Spleen (tissue), 11 donors: ENCODE measurements around the gene TARP.
A peak's percentile ranks its signal among the peaks of the same experiment; 100 is the strongest.

Experiments used
- DNase-seq: peaks from one replicate; pipeline ENCODE4 v3.0.0-alpha.2; 2020
- H3K27ac ChIP-seq, 8 donors: fragments of 200-600 bp; sonication (generic) in 7 of 8; 1 replicate in 4 of 8; 2 replicates in 4 of 8; pipeline versions ENCODE4 v1.5.0 to v1.8.0; 2016 to 2021; ENCODE audit warnings: inconsistent platforms in 4 of 8, mild to moderate bottlenecking in 4 of 8, moderate library complexity in 1 of 8
- H3K27me3 ChIP-seq, 7 donors: fragments of 200-600 bp; sonication (generic) in 6 of 7; replicated peaks in 1 of 7; 1 replicate in 4 of 7; 2 replicates in 3 of 7; pipeline versions ENCODE4 v1.5.0 to v1.8.0; 2016 to 2021; ENCODE audit warnings: inconsistent platforms in 3 of 7, mild to moderate bottlenecking in 1 of 7
- H3K36me3 ChIP-seq, 6 donors: fragments of 200-600 bp; sonication (generic) in 5 of 6; 1 replicate in 4 of 6; 2 replicates in 2 of 6; pipeline versions ENCODE4 v1.5.0 to v1.8.0; 2016 to 2021; ENCODE audit warnings: inconsistent platforms in 2 of 6
- H3K4me1 ChIP-seq, 6 donors: fragments of 200-600 bp; sonication (generic) in 5 of 6; 1 replicate in 3 of 6; 2 replicates in 3 of 6; pipeline versions ENCODE4 v1.5.0 to v1.8.0; 2016 to 2021; ENCODE audit warnings: inconsistent platforms in 3 of 6
- H3K4me3 ChIP-seq, 8 donors: fragments of 200-600 bp; sonication (generic) in 7 of 8; 1 replicate in 4 of 8; 2 replicates in 4 of 8; pipeline versions ENCODE4 v1.5.0 to v1.8.0; 2016 to 2021; ENCODE audit warnings: inconsistent platforms in 4 of 8, mild to moderate bottlenecking in 4 of 8, moderate library complexity in 2 of 8
- H3K9me3 ChIP-seq, 8 donors: fragments of 200-600 bp; sonication (generic) in 7 of 8; 1 replicate in 4 of 8; 2 replicates in 4 of 8; pipeline versions ENCODE4 v1.5.0 to v1.8.0; 2016 to 2021; ENCODE audit warnings: inconsistent platforms in 4 of 8
- CTCF ChIP-seq, 11 experiments: fragments of 200-600 bp in 7 of 11; fragments of 450-650 bp in 4 of 11; sonication (generic) in 4 of 11; IDR thresholded peaks in 8 of 11; conservative IDR thresholded peaks in 3 of 11; 1 replicate in 7 of 11; 2 replicates in 4 of 11; pipeline versions ENCODE4 v1.4.0 to v1.8.0; 2016 to 2021; ENCODE audit warnings: antibody characterized with exemption in 11 of 11, inconsistent platforms in 4 of 11, mild to moderate bottlenecking in 1 of 11
- POLR2A ChIP-seq, 3 donors: fragments of 450-650 bp; IDR thresholded peaks; one replicate each; pipeline ENCODE4 v1.5.1; 2017; ENCODE audit warnings: antibody characterized with exemption in 3 of 3, mild to moderate bottlenecking in 1 of 3
- POLR2AphosphoS5 ChIP-seq, 3 donors: sonication (generic); formaldehyde crosslinking; IDR thresholded peaks; one replicate each; pipeline ENCODE4 v1.5.1; 2017; ENCODE audit warnings: antibody characterized with exemption in 3 of 3
- WGBS, 5 donors: extraction: QIAGEN DNeasy Blood & Tissue Kit in 3 of 5; methylation state at CpG; one replicate each; pipeline versions ENCODE4 v1.1.5 to v1.1.7; 2013 to 2018; 5-methylcytosine and 5-hydroxymethylcytosine counted together
- intact Hi-C: fragments of 100-400 bp; cut with DNase I; formaldehyde crosslinking; loops from one replicate; pipeline ENCODE4 v1.15.0; 2023; ENCODE audit warnings: low total_unique reads
- donor health status: healthy with polysubstance abuse.
- donor health status: DM: no; HTN: no; CAD: no; lungs with moderate emphysema.
- donor health status: DM: no; HTN: no; CAD: no.
- donor health status: Bipolar disorder and iron deficiency.
- donor health status: healthy.
- donor health status: DM: no; HTN: no; CAD: no.
- donor health status: DM: yes; HTN: yes; CAD: no.

TARP gene

GRCh38 chr7:38222481-38223096 is 50.8 kb downstream of the TARP start:
- H3K4me1 ChIP-seq, result peaks cover 8 to 77% (median 17%) of the 10 kb centered on the region in 6 donors
- TF ChIP-seq CTCF (IDR thresholded peaks at IDR 0.05 in 8 of 11, conservative IDR thresholded peaks at IDR 0.05 in 3 of 11) (peak; percentile 73 to 95 (median 91)), POLR2AphosphoS5 (IDR thresholded peaks at IDR 0.05) (no peak), POLR2A (IDR thresholded peaks at IDR 0.05) (no peak)
- peaks cover 0 to 84% (median 37%) of the 10 kb centered on the region in 6 donors for H3K36me3 ChIP-seq
- DNase-seq, result no peak
- peak overlapping the region in 7 of 8 donors; percentile 10 to 79 (median 70) for H3K27ac ChIP-seq
- 59 to 70% (median 60%) methylated on average over 5 of the region's 5 CpGs for WGBS, 5 donors
- H3K9me3 ChIP-seq, result no peaks in the 10 kb centered on the region
- H3K27me3 ChIP-seq, result no peaks in the 10 kb centered on the region
- H3K4me3 ChIP-seq, result no peak overlapping the region
- intact Hi-C loops, result loop anchor here (2.0 kb wide), 1 partner anchor 116 kb away; no protein-coding TSS in a partner anchor

- WGBS, 5 donors, result 67 to 84% (median 81%) methylated on average over 3 of the region's 3 CpGs
- Histone ChIP-seq H3K27ac (peak overlapping the region in 7 of 8 donors; percentile 30 to 79 (median 65)), H3K4me3 (no peak overlapping the region), H3K9me3 (no peaks in the 10 kb centered on the region), H3K27me3 (no peaks in the 10 kb centered on the region), H3K4me1 (peaks cover 10 to 87% (median 30%) of the 10 kb centered on the region in 6 donors), H3K36me3 (peaks cover 0 to 76% (median 34%) of the 10 kb centered on the region in 6 donors)
- TF ChIP-seq POLR2AphosphoS5 (IDR thresholded peaks at IDR 0.05) (no peak), POLR2A (IDR thresholded peaks at IDR 0.05) (no peak), CTCF (IDR thresholded peaks at IDR 0.05 in 8 of 11, conservative IDR thresholded peaks at IDR 0.05 in 3 of 11) (no peak)
- DNase-seq, result no peak
- intact Hi-C loops, result no loop called here
These were observed 53.0 kb downstream of the TARP start for GRCh38 chr7:38220452-38220851.

- DNase-seq, result no peak
- Histone ChIP-seq H3K27me3 (no peaks in the 10 kb centered on the region), H3K27ac (peak overlapping the region in 7 of 8 donors; percentile 39 to 79 (median 73)), H3K4me3 (peak overlapping the region in 1 of 8 donors; percentile 11), H3K36me3 (peaks cover 0 to 83% (median 33%) of the 10 kb centered on the region in 6 donors), H3K9me3 (no peaks in the 10 kb centered on the region), H3K4me1 (peaks cover 7 to 76% (median 29%) of the 10 kb centered on the region in 6 donors)
- TF ChIP-seq POLR2AphosphoS5 (IDR thresholded peaks at IDR 0.05), result no peak
- no peak for TF ChIP-seq POLR2A (IDR thresholded peaks at IDR 0.05)
- TF ChIP-seq CTCF (IDR thresholded peaks at IDR 0.05 in 8 of 11, conservative IDR thresholded peaks at IDR 0.05 in 3 of 11), result no peak
- 43 to 88% (median 84%) methylated on average over 2 of the region's 2 CpGs for WGBS, 5 donors
- intact Hi-C loops, result loop anchor here (10.0 kb wide), 1 partner anchor 157 kb away; no protein-coding TSS in a partner anchor
These were observed 55.8 kb downstream of the TARP start for GRCh38 chr7:38217672-38218071.
